OCI-LY7 (cell line): ENCODE data around the gene GLRA2. TPM values are rescaled to one million over a fixed set of nuclear protein-coding genes. Genes with fewer than 3 reads are reported as not detected.

Experiments used
- BruUV-seq: library from RNA; stranded (reverse); fragments of 400-500 nt; replicated peaks from 2 replicates; lab custom pipeline; 2021; lab: Mats Ljungman, UMichigan
- CTCF ChIA-PET: fragments of 300-600 bp; sonication (Branson Sonifier 250); formaldehyde crosslinking; loops from one replicate; lab custom pipeline; 2022; ENCODE audit warnings: antibody characterized with exemption; ENCODE audit not compliant: unreplicated experiment; lab: Charles Lee
- POLR2A ChIA-PET: fragments of 300-600 bp; sonication (Branson Sonifier 250); formaldehyde crosslinking; loops from one replicate; lab custom pipeline; 2022; ENCODE audit warnings: antibody characterized with exemption; lab: Charles Lee
- DNase-seq: peaks from one replicate; pipeline ENCODE4 v3.0.0-alpha.2; 2015; ENCODE audit warnings: low spot score
- H2AFZ ChIP-seq: fragments of 200-600 bp; sonication (generic), shearing (Covaris generic); 2 replicates; pipeline ENCODE4 v1.6.1; 2014; ENCODE audit warnings: mild to moderate bottlenecking, antibody characterized with exemption, low read length, moderate library complexity
- H3K27ac ChIP-seq: fragments of 200-600 bp; sonication (generic); 2 replicates; pipeline ENCODE4 v1.5.1; 2014; ENCODE audit warnings: mixed run types, low read depth, mild to moderate bottlenecking, moderate library complexity, low read length, inconsistent platforms; ENCODE audit not compliant: poor library complexity, severe bottlenecking
- H3K36me3 ChIP-seq: fragments of 200-600 bp; sonication (generic); 2 replicates; pipeline ENCODE4 v1.6.1; 2014; ENCODE audit warnings: mild to moderate bottlenecking, antibody characterized with exemption, low read length, moderate library complexity, mixed read lengths; ENCODE audit not compliant: insufficient read depth
- H3K4me1 ChIP-seq: fragments of 200-600 bp; sonication (generic); 2 replicates; pipeline ENCODE4 v1.5.1; 2014; ENCODE audit warnings: mild to moderate bottlenecking, low read length; ENCODE audit not compliant: insufficient read depth, poor library complexity, severe bottlenecking
- H3K4me2 ChIP-seq: fragments of 200-600 bp; sonication (generic); 2 replicates; pipeline ENCODE4 v1.6.1; 2014; ENCODE audit warnings: mild to moderate bottlenecking, low read length
- H3K4me3 ChIP-seq: fragments of 200-600 bp; sonication (generic); 2 replicates; pipeline ENCODE4 v1.5.1; 2014; ENCODE audit warnings: mild to moderate bottlenecking, low read depth, low read length; ENCODE audit not compliant: poor library complexity, severe bottlenecking
- H3K79me2 ChIP-seq: fragments of 200-600 bp; sonication (generic); 2 replicates; pipeline ENCODE4 v1.6.1; 2016; ENCODE audit warnings: low read depth, mild to moderate bottlenecking, low read length, moderate library complexity, mixed read lengths; ENCODE audit not compliant: insufficient read depth
- H3K9me2 ChIP-seq: fragments of 200-600 bp; sonication (generic); 2 replicates; pipeline ENCODE4 v1.6.1; 2016; ENCODE audit warnings: mild to moderate bottlenecking, low read length, mixed read lengths; ENCODE audit not compliant: insufficient read depth
- H3K9me3 ChIP-seq: fragments of 200-600 bp; sonication (generic); 2 replicates; pipeline ENCODE4 v1.6.1; 2014; ENCODE audit warnings: mild to moderate bottlenecking, mixed run types, low read length, mixed read lengths
- H4K20me1 ChIP-seq: fragments of 200-600 bp; sonication (generic); 2 replicates; pipeline ENCODE4 v1.6.1; 2014; ENCODE audit warnings: mild to moderate bottlenecking, antibody characterized with exemption, low read length, moderate library complexity, mixed read lengths; ENCODE audit not compliant: insufficient read depth
- EZH2phosphoT487 ChIP-seq: fragments of 200-600 bp; sonication (generic); IDR thresholded peaks from 2 replicates; pipeline ENCODE4 v1.6.1; 2018; ENCODE audit warnings: low read depth, borderline replicate concordance, mild to moderate bottlenecking, mixed run types, antibody characterized with exemption, low read length, moderate library complexity, mixed read lengths
- intact Hi-C: fragments of 100-400 bp; cut with micrococcal nuclease; formaldehyde crosslinking; loops from one replicate; pipeline ENCODE4 v1.10.0; 2022; ENCODE audit not compliant: unreplicated experiment
- total RNA-seq, 2 experiments: library from RNA; depleted of rRNA in 1 of 2; stranded (reverse); fragments of >200 nt in 1 of 2; shearing (Covaris generic) in 1 of 2; gene quantifications; 2 replicates each; pipeline ENCODE4 v1.2.3, GENCODE V29; 2014 to 2022
- TF ChIP-seq, protein P1 (sequence below): fragments of 200-600 bp; sonication (generic); conservative IDR thresholded peaks from 2 replicates; pipeline ENCODE4 v1.5.1; 2014; ENCODE audit warnings: mild to moderate bottlenecking, antibody characterized with exemption, low read length, moderate library complexity, mixed read lengths

The GLRA2 gene
- total RNA-seq, 2 experiments from 2014 or later, result not detected

DNA sequence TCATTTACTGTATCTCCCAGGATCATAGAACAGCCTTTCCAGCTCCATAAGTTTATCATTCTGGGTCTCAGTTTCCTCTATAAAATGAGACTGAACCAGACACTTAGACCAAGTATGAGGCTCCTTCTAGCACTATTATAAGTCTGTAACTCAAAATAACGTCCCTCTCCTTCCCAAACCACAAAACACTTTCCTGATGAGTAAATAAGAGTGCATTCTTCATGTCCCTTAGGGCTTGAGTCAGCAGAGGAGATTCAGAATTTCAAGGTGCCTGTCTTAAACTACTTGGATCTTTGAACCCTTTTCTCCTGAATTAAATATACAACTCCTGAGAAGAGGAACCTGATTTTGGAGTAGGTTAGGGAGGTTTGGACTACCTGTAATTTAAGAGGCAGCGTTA is 62.6 kb downstream of the GLRA2 start:
- H3K4me2 ChIP-seq, result no peak overlapping the region
- no peaks in the 10 kb centered on the region for H3K9me3 ChIP-seq
- H3K79me2 ChIP-seq, result no peaks in the 10 kb centered on the region
- no peak overlapping the region for H2AFZ ChIP-seq
- intact Hi-C loops, result no loop called here
- POLR2A ChIA-PET, result no interaction called here
- TF ChIP-seq EZH2phosphoT487, result no peak
- TF ChIP-seq, protein P1, sequence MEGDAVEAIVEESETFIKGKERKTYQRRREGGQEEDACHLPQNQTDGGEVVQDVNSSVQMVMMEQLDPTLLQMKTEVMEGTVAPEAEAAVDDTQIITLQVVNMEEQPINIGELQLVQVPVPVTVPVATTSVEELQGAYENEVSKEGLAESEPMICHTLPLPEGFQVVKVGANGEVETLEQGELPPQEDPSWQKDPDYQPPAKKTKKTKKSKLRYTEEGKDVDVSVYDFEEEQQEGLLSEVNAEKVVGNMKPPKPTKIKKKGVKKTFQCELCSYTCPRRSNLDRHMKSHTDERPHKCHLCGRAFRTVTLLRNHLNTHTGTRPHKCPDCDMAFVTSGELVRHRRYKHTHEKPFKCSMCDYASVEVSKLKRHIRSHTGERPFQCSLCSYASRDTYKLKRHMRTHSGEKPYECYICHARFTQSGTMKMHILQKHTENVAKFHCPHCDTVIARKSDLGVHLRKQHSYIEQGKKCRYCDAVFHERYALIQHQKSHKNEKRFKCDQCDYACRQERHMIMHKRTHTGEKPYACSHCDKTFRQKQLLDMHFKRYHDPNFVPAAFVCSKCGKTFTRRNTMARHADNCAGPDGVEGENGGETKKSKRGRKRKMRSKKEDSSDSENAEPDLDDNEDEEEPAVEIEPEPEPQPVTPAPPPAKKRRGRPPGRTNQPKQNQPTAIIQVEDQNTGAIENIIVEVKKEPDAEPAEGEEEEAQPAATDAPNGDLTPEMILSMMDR, result no peak
- no peaks in the 10 kb centered on the region for H4K20me1 ChIP-seq
- H3K4me1 ChIP-seq, result no peaks in the 10 kb centered on the region
- H3K36me3 ChIP-seq, result no peaks in the 10 kb centered on the region
- H3K4me3 ChIP-seq, result no peak overlapping the region
- BruUV-seq, result no TSS peak
- CTCF ChIA-PET, result no interaction called here
- H3K9me2 ChIP-seq, result no peaks in the 10 kb centered on the region
- H3K27ac ChIP-seq, result no peak overlapping the region
- no peak for DNase-seq

DNA sequence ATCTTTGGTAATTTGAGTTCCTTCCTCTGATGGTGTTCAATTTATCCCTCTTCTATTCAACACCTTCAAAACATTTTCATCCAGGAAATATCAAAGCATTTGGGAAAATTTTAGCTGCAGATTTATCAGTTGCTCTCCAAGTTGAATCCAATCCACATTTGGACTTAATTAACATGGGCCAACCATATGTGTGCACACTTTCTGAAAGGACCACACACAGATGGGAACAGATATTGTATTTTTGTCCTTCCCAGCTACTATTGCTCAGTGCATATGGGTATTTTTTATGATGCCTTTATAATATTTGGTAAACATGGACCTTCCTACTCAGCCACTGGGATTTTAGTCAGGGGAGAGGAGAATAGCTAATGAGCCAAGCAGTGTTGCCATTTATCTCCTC is 65.2 kb downstream of the GLRA2 start:
- BruUV-seq, result no TSS peak
- no peak overlapping the region for H3K27ac ChIP-seq
- H4K20me1 ChIP-seq, result no peaks in the 10 kb centered on the region
- H3K36me3 ChIP-seq, result no peaks in the 10 kb centered on the region
- POLR2A ChIA-PET, result interaction anchor here (0.7 kb wide), 1 partner anchor 210 kb away, joined by 6 read pairs; no protein-coding TSS in a partner anchor
- TF ChIP-seq, protein P1, result no peak
- no peak for TF ChIP-seq EZH2phosphoT487
- intact Hi-C loops, result no loop called here
- H3K79me2 ChIP-seq, result no peaks in the 10 kb centered on the region
- H3K4me2 ChIP-seq, result no peak overlapping the region
- no peak overlapping the region for H2AFZ ChIP-seq
- DNase-seq, result no peak
- no peak overlapping the region for H3K4me3 ChIP-seq
- no peaks in the 10 kb centered on the region for H3K4me1 ChIP-seq
- no peaks in the 10 kb centered on the region for H3K9me2 ChIP-seq
- CTCF ChIA-PET, result no interaction called here
- H3K9me3 ChIP-seq, result no peaks in the 10 kb centered on the region

GRCh38 chrX:14598330-14598729 is 69.0 kb downstream of the GLRA2 start:
- Histone ChIP-seq H3K4me1 (no peaks in the 10 kb centered on the region), H3K79me2 (no peaks in the 10 kb centered on the region), H3K36me3 (no peaks in the 10 kb centered on the region), H2AFZ (no peak overlapping the region), H3K9me3 (no peaks in the 10 kb centered on the region), H4K20me1 (no peaks in the 10 kb centered on the region), H3K4me3 (no peak overlapping the region), H3K4me2 (no peak overlapping the region), H3K27ac (no peak overlapping the region), H3K9me2 (no peaks in the 10 kb centered on the region)
- CTCF ChIA-PET, result no interaction called here
- TF ChIP-seq, protein P1, result no peak
- no peak for TF ChIP-seq EZH2phosphoT487
- no TSS peak for BruUV-seq
- no peak for DNase-seq
- POLR2A ChIA-PET, result no interaction called here
- intact Hi-C loops, result no loop called here
